ENCODE measurements around the gene FCHSD2. TPM values are rescaled to one million over a fixed set of nuclear protein-coding genes. Genes with fewer than 3 reads are reported as not detected.
"Not testable (repeated sequence)": the region's sequence is repeated elsewhere in the genome, so short reads cannot be mapped to it uniquely, and the experiment has no call there.

Gene FCHSD2
- total RNA-seq, 4 donors from 2014 or later = 5.7 to 16.8 (median 7.9) TPM

DNA sequence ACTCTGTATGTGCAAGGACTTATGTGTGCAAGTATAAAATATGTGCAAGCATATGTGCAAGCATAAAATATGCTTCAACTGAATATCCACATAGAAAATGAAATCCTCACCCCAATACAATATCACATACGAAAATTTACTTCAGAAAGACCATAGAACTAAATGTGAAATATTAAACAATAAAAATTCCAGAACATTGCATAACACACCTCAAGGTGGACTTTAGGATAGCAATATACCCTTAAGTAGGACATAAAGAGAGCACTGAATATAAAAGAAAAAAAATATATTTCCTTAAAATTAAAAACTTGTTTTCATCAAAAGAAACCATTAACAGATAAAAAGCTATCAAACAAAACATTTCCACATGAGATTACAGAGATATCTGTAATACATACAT lies 67.8 kb downstream of the FCHSD2 start:
- Histone ChIP-seq H3K4me1 (peaks cover 16% of the 10 kb centered on the region), H3K9me3 (no peaks in the 10 kb centered on the region), H3K36me3 (no peaks in the 10 kb centered on the region), H3K27ac (no peak overlapping the region), H3K4me3 (no peak overlapping the region), H3K27me3 (no peaks in the 10 kb centered on the region)
- 81% methylated on average over 1 of the region's 1 CpG for WGBS
- no peak for DNase-seq (ENCODE audit: low spot score in 2 of 2)
- TF ChIP-seq, protein P1, sequence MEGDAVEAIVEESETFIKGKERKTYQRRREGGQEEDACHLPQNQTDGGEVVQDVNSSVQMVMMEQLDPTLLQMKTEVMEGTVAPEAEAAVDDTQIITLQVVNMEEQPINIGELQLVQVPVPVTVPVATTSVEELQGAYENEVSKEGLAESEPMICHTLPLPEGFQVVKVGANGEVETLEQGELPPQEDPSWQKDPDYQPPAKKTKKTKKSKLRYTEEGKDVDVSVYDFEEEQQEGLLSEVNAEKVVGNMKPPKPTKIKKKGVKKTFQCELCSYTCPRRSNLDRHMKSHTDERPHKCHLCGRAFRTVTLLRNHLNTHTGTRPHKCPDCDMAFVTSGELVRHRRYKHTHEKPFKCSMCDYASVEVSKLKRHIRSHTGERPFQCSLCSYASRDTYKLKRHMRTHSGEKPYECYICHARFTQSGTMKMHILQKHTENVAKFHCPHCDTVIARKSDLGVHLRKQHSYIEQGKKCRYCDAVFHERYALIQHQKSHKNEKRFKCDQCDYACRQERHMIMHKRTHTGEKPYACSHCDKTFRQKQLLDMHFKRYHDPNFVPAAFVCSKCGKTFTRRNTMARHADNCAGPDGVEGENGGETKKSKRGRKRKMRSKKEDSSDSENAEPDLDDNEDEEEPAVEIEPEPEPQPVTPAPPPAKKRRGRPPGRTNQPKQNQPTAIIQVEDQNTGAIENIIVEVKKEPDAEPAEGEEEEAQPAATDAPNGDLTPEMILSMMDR (IDR thresholded peaks at IDR 0.05) = no peak

DNA sequence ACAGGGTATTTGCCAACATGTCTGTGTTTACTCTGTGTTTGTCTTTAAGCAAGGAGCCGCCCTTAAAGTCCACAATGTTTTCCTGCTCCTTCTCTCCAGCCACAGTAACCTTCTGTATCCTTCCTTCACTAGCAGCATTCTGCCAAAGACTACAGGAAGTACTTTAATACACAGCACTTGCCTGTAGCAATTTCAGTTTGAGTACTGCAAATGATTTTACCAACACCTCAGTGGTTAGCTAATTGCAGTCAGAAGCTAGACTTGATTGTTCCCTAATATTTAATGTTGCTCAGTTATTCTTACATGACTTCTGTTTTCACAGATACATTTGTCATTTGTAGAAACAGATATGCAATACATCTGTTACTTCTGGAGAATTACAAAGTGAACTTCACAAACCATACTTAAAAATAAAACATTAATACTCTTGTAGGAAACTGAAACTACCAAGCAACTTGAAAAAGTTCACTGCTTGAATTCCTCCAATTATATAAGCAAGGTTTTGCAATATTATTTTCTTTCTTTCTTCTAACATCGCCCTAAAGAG lies 69.1 kb downstream of the FCHSD2 start:
- WGBS = 16% methylated on average over 2 of the region's 2 CpGs
- Histone ChIP-seq H3K9me3 (no peaks in the 10 kb centered on the region), H3K36me3 (no peaks in the 10 kb centered on the region), H3K4me3 (peak overlapping the region; percentile 5), H3K4me1 (peaks cover 16% of the 10 kb centered on the region), H3K27ac (peak overlapping the region; percentile 0), H3K27me3 (no peaks in the 10 kb centered on the region)
- no peak for TF ChIP-seq POLR2AphosphoS5 (IDR thresholded peaks at IDR 0.05)
- TF ChIP-seq EP300 (IDR thresholded peaks at IDR 0.05) = no peak
- TF ChIP-seq, protein P1 (IDR thresholded peaks at IDR 0.05) = no peak
- no peak for TF ChIP-seq POLR2A (IDR thresholded peaks at IDR 0.05)
- DNase-seq (ENCODE audit: low spot score in 2 of 2) = no peak

DNA sequence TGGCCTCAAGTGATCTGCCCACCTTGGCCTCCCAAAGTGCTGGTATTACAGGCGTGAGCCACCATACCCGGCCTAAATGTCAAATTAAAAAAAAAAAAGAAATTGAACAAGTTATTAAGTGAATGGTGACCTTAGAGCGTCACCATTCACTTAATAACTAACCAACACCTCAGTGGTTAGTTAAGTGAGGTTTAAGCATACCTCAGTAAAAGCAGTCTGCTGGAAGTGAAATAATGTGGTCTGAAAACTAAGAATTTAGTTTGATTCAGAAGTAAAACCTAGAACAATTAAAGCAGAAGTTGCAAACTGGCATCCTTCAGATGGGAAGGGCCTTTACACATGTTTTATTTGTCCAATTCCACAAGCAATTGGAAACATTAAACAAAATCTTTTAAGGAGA lies 71.5 kb downstream of the FCHSD2 start:
- no peak for TF ChIP-seq POLR2A (IDR thresholded peaks at IDR 0.05)
- TF ChIP-seq, protein P1 (IDR thresholded peaks at IDR 0.05) = no peak
- TF ChIP-seq POLR2AphosphoS5 (IDR thresholded peaks at IDR 0.05) = no peak
- no peak for TF ChIP-seq EP300 (IDR thresholded peaks at IDR 0.05)
- Histone ChIP-seq H3K36me3 (no peaks in the 10 kb centered on the region), H3K27me3 (no peaks in the 10 kb centered on the region), H3K4me3 (no peak overlapping the region), H3K4me1 (peaks cover 16% of the 10 kb centered on the region), H3K27ac (no peak overlapping the region), H3K9me3 (no peaks in the 10 kb centered on the region)
- WGBS = 96% methylated on average over 3 of the region's 3 CpGs
- DNase-seq (ENCODE audit: low spot score in 2 of 2) = no peak

DNA sequence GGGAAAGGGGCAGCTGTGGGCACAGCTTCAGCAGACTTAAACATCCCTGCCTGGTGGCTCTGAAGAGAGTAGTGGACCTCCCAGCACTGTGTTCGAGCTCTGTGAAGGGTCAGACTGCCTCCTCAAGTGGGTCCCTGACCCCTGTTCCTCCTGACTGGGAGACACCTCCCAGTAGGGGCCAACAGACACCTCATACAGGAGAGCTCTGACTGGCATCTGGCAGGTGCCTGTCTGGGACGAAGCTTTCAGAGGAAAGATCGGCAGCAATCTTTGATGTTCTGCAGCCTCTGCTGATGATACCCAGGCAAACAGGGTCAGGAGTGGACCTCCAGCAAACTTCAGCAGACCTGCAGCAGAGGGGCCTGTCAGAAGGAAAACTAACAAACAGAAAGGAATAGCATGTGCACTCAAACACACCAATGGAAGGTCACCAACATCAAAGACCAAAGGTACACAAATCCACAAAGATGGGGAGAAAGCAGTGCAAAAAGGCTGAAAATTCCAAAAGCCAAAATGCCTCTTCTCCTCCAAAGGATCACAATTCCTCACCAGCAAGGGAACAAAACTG lies 80.2 kb downstream of the FCHSD2 start:
- not testable (repeated sequence) for H3K27me3 ChIP-seq; H3K4me1 ChIP-seq; H3K36me3 ChIP-seq; DNase-seq (ENCODE audit: low spot score in 2 of 2); H3K4me3 ChIP-seq; H3K9me3 ChIP-seq; H3K27ac ChIP-seq
- 93% methylated on average over 3 of the region's 3 CpGs for WGBS

DNA sequence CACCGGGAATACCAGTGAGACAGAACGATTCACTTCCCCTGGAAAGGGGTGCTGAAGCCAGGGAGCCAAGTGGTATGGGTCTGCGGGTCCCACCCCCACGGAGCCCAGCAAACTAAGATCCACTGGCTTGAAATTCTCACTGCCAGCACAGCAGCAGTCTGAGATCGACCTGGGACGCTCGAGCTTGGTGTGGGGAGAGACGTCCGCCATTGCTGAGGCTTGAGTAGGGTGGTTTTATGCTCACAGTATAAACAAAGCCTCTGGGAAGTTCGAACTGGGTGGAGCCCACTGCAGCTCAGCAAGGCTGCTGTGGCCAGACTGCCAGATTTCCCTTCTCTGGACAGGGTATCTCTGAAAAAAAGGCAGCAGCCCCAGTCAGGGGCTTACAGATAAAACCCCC lies 80.7 kb downstream of the FCHSD2 start:
- DNase-seq (ENCODE audit: low spot score in 2 of 2); H3K27me3 ChIP-seq; H3K9me3 ChIP-seq; H3K4me1 ChIP-seq; H3K36me3 ChIP-seq; H3K27ac ChIP-seq; H3K4me3 ChIP-seq: not testable (repeated sequence)
- WGBS = 93% methylated on average over 9 of the region's 10 CpGs

DNA sequence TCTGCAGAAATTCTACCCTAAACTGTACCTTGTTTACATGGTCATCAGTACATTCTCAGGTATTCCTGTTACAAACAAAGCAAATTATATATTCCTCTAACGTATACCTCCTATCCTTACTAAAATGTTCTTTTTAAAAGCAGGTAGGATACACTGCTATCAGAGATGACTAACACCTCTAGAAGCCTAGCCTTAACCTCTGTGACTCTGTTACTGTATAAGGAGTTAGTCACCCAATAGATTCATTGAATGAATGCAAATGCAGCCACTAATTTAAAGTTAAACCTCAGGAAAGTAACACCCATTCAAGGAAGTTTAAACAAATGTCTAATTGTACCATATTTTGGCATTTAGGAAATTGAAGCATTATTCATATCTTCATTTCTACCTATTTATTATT lies 82.2 kb downstream of the FCHSD2 start:
- Histone ChIP-seq H3K27me3 (no peaks in the 10 kb centered on the region), H3K36me3 (peaks cover 5% of the 10 kb centered on the region), H3K9me3 (no peaks in the 10 kb centered on the region), H3K4me3 (no peak overlapping the region), H3K4me1 (no peaks in the 10 kb centered on the region), H3K27ac (no peak overlapping the region)
- WGBS = 87% methylated on average over 1 of the region's 1 CpG
- no peak for DNase-seq (ENCODE audit: low spot score in 2 of 2)
- TF ChIP-seq POLR2AphosphoS5 (IDR thresholded peaks at IDR 0.05) (no peak), POLR2A (IDR thresholded peaks at IDR 0.05) (no peak), EP300 (IDR thresholded peaks at IDR 0.05) (no peak)
- TF ChIP-seq, protein P1 (IDR thresholded peaks at IDR 0.05) = no peak

Measured in suprapubic skin (tissue), 4 donors.